ENCODE results near the gene PPP1R18. TPM values are rescaled to one million over a fixed set of nuclear protein-coding genes. Genes with fewer than 3 reads are reported as not detected.

PPP1R18 gene
- total and polyA plus RNA-seq, 9 of the 15 experiments (the other 6 are each of a cell fraction or from before 2014, with no cell fraction given): 12.0 to 99.2 (median 42.6) TPM

- TF ChIP-seq POLR2G (IDR thresholded peaks at IDR 0.05; ENCODE audit: low read depth, low read length) (peak; percentile 30; the same call in 1 of the 2 replicates), RHOXF2B (CRISPR knock-in tag; conservative IDR thresholded peaks at IDR 0.05) (no peak), TCF7L2 (IDR thresholded peaks at IDR 0.05; ENCODE audit: low read depth, low read length) (no peak), ZNF384 (IDR thresholded peaks at IDR 0.05; ENCODE audit: low read depth, low read length) (no peak), ZFPM2 (CRISPR knock-in tag; IDR thresholded peaks at IDR 0.05) (no peak), IRF1 (CRISPR knock-in tag; IDR thresholded peaks at IDR 0.05; ENCODE audit: borderline replicate concordance) (no peak), ZC3H8 (IDR thresholded peaks at IDR 0.05) (no peak), E4F1 (CRISPR knock-in tag; IDR thresholded peaks at IDR 0.05; ENCODE audit: borderline replicate concordance) (no peak), UBTF (IDR thresholded peaks at IDR 0.05; ENCODE audit: borderline replicate concordance in 1 of 2, low read depth in 2 of 2, low read length in 2 of 2) (no peak), KLF16 (IDR thresholded peaks at IDR 0.05) (0 out of 2 replicates have a peak, but pooled peaks have one; percentile 49), TEAD4 (IDR thresholded peaks at IDR 0.05; ENCODE audit: low read length) (no peak; the same call in 1 of the 2 replicates), TEAD4 (CRISPR knock-in tag; IDR thresholded peaks at IDR 0.05; ENCODE audit: borderline replicate concordance) (no peak), LCOR (CRISPR knock-in tag; IDR thresholded peaks at IDR 0.05) (peak; percentile 93; the same call in 1 of the 2 replicates), ZNF174 (CRISPR knock-in tag; IDR thresholded peaks at IDR 0.05) (no peak), SMARCA5 (IDR thresholded peaks at IDR 0.05) (no peak), ZNF395 (CRISPR knock-in tag; IDR thresholded peaks at IDR 0.05) (peak; percentile 54; the same call in 1 of the 2 replicates), KLF13 (tag; IDR thresholded peaks at IDR 0.05; ENCODE audit: borderline replicate concordance, low read depth) (peak; percentile 42; the same call in 1 of the 2 replicates), ZNF316 (IDR thresholded peaks at IDR 0.05) (no peak), HOMEZ (CRISPR knock-in tag; IDR thresholded peaks at IDR 0.05) (no peak)
Observed at GRCh38 chr6:30722280-30723112, 36.1 kb upstream of the PPP1R18 start (continued).
